Measurements from ENCODE around the gene ACTN1.

Gene ACTN1

DNA sequence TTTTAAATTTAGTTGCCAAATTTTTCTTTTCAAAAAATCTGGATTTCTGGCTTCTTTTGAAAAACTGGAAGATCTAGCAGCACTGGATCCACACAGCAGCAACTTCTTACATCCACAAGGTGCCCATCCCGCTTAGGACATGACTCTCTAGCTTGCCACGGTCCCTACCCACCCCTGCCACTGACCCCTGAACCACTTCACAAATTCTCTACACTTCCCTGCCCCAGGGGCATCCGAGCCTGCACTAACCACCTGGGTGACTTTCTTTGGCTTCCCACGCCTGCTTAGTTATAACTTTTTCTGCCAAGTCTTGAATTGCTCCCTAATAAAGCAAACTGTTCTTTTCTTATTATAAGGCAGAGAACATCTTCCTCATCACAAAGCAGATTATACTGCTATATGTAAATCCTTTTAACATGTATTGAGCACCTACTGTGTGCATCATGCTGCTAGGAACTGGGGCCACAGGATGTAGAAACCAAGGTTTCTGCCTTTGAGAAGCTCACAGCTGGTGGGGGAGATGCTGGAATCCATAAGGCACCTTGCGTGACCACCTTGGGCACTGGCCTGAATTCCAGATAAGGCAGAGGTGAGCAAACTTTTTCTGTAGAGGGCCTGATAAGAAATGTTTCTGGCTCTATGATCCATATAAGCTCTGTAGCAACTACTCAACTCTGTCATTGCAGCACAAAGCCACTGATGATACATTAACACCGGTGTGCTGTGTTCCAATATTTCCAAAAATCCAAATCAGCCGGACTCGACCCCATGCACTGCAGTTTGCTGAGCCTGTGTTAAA lies 59.8 kb downstream of the ACTN1 start:
- no peak for DNase-seq (ENCODE audit: low read depth in 2 of 3, low spot score in 1 of 3)

DNA sequence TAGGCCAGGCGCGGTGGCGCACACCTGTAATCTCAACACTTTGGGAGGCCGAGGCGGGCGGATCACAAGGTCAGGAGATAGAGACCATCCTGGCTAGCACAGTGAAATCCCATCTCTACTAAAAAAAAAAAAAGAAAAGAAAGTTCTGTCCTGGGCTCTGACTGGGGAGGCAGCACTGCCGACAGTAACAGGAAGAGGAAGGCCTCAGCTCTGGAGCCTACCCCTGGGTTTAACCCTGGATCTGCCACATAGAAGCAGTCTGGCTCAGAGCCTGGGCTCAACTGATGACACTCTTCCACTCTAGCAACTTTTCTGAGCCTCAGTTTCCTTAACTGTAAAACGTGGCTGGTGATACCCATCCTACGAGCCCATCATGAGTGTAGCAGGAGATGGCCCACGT lies 60.5 kb downstream of the ACTN1 start:
- DNase-seq (ENCODE audit: low read depth in 2 of 3, low spot score in 1 of 3): no peak

DNA sequence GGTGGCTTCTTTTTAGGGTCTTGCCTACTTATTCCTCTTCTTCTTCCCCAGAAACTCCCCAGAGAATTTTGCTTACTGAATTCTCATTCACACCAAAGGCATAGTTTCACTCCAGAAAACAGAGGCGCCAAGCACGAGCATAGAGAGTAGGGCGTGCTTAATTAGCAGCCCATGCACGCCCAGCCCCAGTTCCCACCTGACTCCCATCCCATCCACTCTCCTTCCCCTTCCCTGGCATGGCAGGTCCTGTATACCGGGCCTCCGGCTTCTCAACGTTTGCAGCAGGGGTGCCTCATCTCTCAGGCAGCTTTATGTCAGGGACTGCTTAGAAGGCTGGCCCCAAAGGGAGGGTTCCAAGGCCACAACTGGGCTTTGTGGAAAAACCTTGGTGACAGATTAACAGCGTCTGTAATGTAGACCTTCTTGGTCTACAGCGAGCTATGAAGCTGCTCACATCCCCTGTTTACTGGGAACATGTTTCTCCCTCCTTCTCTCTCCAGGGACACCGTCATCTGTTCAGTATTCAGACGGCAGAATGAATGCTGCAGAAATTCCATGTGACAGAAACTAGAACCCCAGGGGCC lies 62.7 kb downstream of the ACTN1 start:
- DNase-seq (ENCODE audit: low read depth in 2 of 3, low spot score in 1 of 3): no peak

DNA sequence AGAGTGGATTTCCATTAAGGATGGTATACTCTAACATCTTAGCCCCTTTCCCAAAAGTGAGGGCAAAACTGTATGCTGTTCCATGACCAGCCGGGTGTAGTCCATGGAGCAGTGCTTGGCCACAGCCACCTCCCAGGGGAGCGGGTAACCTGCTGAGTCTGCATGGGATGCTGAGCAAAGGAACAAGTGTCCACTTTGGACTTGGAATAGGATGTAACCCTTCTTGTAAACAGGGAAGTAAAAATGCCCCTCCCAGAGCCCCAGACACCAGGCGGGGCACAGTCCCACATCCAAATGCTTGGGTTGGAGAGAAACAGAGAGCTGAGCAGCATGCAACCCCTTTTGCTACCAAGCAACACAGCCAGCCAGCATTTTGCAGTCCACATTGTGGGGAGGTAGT lies 65.6 kb downstream of the ACTN1 start:
- DNase-seq (ENCODE audit: low read depth in 2 of 3, low spot score in 1 of 3): no peak

DNA sequence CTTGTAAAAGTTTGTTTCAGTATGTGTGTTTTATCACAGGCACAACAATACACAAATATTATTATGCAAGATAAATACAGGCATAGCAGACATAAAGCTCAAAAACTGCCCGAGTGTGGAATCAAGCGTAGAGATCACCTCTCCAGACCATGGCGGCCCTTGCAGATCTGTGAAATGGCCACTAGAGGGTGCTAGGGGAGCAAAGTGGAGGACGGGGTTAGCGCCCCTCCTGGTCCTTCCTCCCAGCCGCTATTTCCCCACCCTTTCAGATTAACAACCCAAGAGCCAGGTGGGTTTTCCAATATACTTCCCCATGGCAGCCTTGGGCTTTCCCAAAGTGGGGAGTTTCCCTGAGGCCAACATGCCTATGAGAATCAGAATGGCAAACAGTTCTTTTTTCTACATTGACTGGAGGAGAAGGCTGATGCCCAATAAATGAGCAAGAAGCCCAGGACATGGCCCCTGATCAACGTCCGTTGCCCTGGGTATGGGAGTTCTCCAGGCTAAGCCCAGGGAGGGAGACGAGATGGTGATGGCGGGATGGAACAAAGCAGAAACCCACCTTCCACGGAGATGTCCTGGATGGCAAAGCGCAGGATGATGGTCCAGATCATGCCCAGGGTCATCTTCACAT lies 67.4 kb downstream of the ACTN1 start:
- DNase-seq (ENCODE audit: low read depth in 2 of 3, low spot score in 1 of 3): peak; percentile 56 to 88 (median 56)

DNA sequence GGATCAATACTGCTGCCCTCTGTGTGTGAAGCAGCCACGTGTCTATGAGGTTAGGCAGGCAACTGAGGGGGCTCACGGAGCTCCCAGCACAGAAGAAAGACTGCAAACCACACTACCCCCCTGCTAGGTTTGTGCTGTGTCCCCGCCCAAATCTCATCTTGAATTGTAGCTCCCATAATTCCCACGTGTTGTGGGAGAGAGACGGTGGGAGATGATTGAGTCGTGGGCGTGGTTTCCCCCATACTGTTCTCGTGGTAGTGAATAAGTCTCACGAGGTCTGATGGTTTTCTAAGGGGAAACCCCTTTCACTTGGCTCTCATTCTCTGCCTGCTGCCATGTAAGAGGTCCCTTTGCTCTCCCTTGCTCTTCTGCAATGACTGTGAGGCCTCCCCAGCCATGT lies 68.6 kb downstream of the ACTN1 start:
- peak in 2 of 3 donors; percentile 10 to 12 for DNase-seq (ENCODE audit: low read depth in 2 of 3, low spot score in 1 of 3)

DNA sequence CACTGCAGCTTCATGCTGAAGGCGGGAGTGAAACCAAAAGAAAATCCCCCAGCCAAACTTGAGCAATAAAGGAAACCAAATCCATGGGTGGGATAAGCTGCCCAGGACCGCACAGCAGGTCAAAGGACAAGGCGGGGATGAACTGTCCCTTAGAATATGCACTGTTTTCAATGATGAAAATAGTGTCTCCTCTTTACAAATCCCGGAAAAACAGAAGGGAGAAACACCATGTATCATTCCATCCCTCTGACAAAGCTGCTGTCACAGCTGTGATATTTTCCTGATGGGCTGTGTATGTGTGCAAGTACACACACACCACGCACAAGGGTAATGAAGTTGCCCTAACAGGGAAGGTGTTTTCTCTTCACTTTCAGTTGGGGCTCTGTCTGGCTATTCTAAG lies 70.3 kb downstream of the ACTN1 start:
- no peak for DNase-seq (ENCODE audit: low read depth in 2 of 3, low spot score in 1 of 3)

DNA sequence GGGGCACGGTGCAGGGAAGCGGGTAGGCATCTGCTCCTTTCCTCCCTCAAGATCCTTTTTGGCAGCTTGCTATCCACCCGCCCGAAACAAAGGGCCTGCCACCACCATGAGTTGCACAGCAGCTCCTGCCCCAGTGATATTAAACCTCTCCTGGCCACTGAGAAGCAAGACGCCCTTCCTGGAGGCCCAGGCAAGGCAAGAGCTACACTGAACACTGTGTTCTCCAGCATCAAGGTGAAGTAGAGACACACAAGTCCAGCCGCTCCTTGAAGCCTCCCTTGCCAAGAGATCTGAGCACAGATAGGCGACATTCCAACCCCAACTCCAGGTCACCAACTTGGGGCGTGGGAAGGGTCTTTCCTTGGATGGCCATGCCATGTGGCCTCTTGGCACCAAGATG lies 70.9 kb downstream of the ACTN1 start:
- DNase-seq (ENCODE audit: low read depth in 2 of 3, low spot score in 1 of 3): no peak

DNA sequence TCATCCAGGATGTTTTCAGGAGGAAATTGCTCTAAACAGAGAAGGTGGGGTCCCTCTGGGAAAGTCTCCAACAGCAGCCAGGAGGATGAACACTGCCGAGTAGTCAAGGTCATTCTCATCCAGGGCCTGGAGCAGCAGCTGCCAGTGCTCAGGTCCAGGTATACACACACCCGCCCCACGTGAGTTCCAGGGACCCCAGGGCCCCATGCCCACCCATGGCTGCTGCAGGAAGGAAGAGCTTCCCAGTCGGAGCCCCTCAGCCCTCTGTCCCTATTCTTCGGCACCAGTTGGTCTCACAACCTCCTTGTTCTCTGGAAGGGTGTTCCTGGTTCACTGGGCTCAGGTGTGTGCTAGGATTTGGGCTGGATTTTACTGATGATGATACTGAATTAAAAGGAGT lies 72.7 kb downstream of the ACTN1 start:
- no peak for DNase-seq (ENCODE audit: low read depth in 2 of 3, low spot score in 1 of 3)

DNA sequence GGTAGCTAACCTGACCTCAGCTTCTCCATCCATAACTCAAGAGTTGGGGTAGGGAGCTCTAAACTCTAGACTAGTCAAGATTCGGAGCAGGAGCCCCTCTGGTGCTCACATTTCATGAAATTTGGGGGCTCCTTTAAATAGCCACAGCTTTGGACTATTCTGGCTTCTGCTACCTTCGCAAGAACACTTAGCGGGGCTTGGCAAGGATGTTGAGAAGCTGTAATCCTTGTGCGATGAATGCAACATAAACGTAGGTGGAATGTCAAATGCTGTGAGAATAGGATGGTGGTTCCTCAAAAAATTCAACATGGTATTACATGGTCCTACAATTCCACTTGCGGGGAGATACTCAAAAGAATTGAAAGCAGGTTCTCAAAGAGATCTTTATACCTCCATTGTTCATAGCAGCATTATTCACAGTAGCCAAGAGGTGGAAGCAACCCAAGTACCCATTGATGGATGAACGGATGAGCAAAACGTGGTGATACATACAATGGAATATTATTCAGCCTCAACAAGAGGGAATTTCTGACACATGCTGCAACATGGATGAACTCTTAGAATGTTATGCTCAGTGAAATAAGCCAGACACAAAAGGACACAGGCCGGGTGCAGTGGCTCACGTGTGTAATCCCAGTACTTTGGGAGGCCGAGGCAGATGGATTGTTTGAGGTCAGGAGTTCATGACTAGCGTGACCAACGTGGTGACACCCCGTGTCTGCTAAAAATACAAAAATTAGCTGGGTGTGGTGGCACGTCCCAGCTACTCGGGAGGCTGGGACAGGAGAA lies 73.8 kb downstream of the ACTN1 start:
- no peak for DNase-seq (ENCODE audit: low read depth in 2 of 3, low spot score in 1 of 3)

DNA sequence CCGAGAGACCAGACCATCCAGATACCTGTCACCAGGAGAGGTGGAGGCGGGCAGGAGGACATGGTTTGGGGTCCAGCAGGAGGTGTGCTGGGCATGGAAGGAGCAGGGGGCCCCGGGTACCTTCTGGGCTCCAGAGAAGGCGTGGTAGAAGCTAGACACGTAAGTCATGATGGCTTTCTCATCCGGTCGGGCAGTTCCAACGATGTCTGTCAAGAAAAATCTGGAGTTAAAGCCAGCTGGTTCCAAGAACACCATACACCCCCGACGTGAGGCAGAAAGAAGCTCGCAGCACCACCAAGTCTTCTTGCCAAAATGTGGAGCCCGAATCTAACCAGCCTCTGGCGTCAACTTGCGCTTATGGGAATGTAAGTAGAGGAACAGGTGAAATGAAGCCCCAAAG lies 76.7 kb downstream of the ACTN1 start:
- DNase-seq (ENCODE audit: low read depth in 2 of 3, low spot score in 1 of 3): no peak

DNA sequence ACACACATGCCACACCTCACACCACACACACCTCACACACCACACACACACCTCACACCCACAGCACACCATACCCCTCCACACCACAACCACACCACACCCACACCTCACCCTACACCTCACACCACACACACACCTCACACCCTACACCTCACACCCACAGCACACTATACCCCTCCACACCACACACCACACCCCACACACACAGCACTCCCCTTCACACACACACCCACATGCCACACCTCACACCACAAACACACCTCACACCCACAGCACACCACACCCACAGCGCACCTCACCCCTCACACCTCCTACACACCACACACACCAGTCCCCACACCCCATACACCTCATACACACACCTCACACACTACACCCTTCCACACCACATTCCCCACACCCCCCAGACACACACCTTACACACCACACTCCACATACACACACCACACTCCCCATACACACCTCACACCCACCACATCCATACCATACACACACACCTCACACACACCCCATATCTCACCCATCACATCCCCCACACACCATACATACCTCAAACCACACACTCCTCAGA lies 80.0 kb downstream of the ACTN1 start:
- no peak for DNase-seq (ENCODE audit: low read depth in 2 of 3, low spot score in 1 of 3)

DNA sequence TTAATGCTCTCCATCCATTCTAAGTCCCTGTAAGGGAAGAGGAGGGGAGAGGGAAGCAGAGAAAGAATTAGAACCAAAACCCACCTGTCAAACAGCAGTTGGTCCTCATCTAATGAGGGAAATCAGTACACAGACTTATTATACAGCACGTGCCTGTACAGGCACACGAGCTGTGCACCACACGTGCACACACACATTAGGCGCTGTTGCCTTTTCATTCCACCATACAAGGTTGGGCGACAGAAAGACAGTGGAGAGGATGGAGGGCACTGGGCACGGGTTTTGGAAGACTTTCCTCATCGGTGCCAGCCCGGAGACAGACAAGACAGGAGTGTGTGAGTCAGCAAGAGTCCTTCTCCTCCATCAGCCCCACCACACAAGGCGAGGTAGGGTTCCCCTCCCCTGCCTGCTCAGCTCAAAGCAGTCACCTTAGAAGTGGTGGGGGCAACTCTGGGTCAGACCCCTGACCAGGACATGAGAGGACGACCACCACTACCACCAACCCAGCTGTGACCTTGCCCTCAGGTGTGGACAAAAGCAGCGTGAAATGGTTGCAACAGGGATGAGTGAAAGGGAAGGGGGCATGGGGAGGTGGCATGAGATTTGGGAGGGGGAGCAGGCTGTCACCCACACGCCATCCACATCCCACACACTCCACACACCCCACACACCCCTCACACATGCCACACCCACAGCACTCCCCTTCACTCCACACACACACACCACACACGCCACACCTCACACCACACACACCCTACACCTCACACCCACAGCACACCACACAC lies 80.7 kb downstream of the ACTN1 start:
- DNase-seq (ENCODE audit: low read depth in 2 of 3, low spot score in 1 of 3): no peak

DNA sequence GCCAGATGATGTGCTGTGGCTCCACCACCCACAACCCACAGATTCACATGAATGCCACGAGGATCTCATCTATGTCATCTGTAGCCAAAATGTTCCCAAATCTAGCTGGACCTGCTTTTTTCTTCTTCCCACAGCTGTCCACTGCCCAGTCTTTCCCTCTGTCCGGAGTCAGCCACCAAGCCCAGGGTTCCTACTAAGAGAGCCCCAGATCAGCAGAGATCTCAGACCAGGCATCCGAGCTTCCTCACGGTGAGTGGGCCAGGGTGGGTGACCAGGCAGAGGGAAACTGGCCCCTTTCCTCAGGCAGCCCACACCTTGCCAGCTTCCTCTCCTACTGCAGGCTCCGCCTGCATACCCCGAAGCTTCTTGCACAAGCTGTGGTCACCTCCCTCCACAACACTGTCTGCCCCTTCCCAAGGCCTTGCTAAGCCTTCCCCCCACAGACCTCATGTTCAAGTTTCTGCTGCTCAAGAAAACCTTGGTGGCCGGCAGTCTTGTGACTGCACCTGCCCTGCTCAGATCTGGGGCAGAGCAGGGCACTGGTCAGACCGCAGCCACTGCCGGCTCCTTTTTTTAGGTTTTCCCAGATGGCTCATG lies 81.4 kb downstream of the ACTN1 start:
- no peak for DNase-seq (ENCODE audit: low read depth in 2 of 3, low spot score in 1 of 3)

DNA sequence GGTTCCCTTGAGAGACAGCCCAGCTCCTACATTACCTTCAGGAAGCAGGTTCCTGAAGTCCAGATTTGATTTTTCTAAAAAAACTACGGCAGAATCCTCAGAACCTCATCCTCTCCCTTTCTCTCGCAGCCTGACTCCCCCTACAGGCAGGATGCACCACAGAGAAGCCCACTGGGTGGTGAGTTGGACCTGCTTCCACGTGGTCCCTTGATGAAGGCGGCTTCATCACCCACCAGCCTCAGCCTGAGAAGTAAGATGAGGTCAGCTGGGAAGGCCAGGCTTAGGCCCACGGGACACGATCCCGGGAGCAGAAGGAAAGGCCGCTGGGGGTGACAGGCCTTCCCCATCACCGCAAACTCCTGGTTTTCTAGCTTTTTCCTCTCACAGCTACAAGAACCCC lies 83.0 kb downstream of the ACTN1 start:
- no peak for DNase-seq (ENCODE audit: low read depth in 2 of 3, low spot score in 1 of 3)

DNA sequence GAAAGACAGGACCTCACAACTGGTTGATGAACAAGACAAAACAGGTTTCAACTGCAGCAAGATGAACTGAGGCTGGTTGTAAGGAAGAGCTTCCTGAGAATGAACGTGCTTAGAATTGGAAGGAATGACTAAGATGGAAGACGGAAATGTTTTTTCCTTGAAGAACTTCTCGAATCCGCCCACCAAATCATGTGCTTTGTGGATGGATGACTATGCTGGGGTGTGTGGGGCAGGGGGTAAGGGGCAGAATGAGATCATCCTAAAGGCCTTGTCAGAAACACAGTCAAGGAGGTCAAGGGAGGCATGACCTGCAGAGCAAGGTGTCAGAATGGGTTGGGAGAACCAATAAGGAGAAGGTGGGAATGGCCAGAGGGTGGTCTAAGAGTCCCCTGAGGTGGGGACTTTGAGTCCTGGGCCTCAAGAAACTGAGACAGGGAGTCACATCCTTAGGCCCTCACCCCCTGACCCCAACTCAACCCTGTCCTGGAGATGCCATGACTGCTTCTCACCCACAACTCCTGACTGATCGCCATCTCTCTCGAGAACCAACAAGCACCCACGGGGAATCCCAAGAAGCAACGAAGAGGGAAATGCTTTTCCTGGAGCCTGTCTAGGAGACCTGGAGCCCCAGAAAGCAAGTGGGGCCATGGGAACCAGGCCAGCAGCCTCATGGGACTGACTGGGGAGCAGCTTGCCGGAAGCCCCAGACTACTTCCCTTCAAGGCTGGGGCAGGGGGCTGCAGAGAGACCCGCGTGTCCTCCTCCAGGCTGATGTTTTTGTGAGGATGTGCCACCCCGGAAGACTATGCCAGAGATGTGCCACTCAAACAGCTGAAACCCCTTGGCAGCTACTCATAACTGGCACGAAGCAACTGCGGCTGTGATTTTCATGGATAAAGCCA lies 84.0 kb downstream of the ACTN1 start:
- DNase-seq (ENCODE audit: low read depth in 2 of 3, low spot score in 1 of 3): no peak

DNA sequence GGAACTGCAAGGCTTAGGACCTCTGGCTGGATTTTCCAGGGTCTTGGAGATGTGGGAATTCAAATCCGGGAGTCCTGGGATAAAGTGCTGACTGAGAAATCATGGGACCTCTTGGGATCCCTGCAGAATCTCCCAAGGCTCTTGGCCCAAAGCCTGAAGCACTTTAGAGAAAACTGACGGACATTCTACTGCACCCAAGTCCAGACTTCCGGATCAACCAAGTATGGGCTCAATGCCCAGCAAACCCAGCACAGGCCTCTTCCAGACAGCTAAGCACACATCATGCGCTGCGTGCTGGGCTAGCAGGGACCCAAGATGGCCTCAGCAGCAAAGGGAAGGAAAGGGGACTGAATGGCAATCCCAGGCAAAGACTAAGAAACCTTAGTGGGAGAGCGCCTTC lies 85.0 kb downstream of the ACTN1 start:
- DNase-seq (ENCODE audit: low read depth in 2 of 3, low spot score in 1 of 3): no peak

DNA sequence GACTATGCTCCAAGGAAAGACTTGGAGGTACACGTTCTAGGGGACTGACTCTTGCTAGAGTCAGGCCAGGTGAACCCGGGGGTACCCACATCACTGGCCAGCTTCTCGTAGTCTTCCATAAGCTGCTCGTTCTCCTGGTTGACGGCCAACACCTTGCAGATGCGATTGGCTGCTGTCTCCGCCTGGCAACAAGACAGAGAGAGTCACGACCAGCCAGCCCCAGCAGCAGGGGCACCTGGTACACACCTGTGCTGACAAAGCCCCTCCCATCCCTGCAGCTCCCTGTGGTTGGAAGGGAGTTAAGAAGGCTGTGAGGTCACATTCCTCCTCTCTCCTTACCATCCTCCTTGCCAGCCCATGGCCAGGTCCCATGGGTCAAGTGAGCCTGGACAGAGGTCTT lies 85.5 kb downstream of the ACTN1 start:
- DNase-seq (ENCODE audit: low read depth in 2 of 3, low spot score in 1 of 3): no peak

DNA sequence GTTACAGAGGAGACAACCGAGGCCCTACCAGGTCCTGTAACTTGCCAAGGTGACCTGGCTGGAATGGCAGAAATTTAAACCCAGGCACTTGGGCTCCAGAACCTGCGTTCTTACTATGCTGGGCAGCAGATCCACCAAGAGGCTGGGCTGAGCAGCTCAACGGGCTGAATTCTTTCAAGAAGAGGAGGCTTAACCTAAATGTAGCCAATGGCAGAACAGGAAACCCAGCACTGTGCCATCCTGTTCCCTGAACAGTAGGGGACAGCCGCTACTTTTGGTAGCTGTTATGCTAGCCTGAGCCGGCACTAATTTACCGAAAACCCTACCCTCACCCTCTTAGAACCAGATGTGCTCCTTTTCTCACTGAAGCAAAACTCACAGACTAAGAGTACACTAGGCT lies 86.1 kb downstream of the ACTN1 start:
- DNase-seq (ENCODE audit: low read depth in 2 of 3, low spot score in 1 of 3): no peak

Measured in stimulated activated CD4-positive, alpha-beta T cell treated with anti-CD3 and anti-CD28 coated beads, Interleukin-12 subunit alpha, Interleukin-12 subunit beta, amount 100 ng/mL, for 48 hours (primary cell).